Measurements from ENCODE around the gene CYB561D1. TPM values are rescaled to one million over a fixed set of nuclear protein-coding genes. Genes with fewer than 3 reads are reported as not detected.

The CYB561D1 gene
- total RNA-seq, 5 donors from 2014 or later (not counting 1 experiment from before 2014, with no cell fraction given): 23.6 to 42.6 (median 39.5) TPM

- Histone ChIP-seq H3K27ac (ENCODE audit: low read length) (no peak overlapping the region), H3K4me1 (ENCODE audit: control insufficient read depth in 1 of 2, extremely low read depth in 1 of 2, insufficient read depth in 2 of 2, low read length in 2 of 2) (peaks cover 10 to 23% of the 10 kb centered on the region in 2 experiments), H3K27me3 (replicated peaks in 1 of 2; ENCODE audit: control insufficient read depth in 2 of 2, extremely low read depth in 1 of 2, insufficient read depth in 2 of 2, low read length in 1 of 2) (peaks cover 0 to 3% of the 10 kb centered on the region in 2 experiments), H3K36me3 (ENCODE audit: control insufficient read depth in 2 of 2, extremely low read depth in 1 of 2, insufficient read depth in 1 of 2, low read length in 1 of 2) (no peaks in the 10 kb centered on the region), H3K9me3 (no peaks in the 10 kb centered on the region), H3K4me3 (ENCODE audit: control insufficient read depth in 1 of 2, extremely low read depth in 1 of 2, low read length in 1 of 2) (no peak overlapping the region)
- H3K36me3 Mint-ChIP-seq: no peaks in the 10 kb centered on the region
- peaks cover 0 to 5% of the 10 kb centered on the region in 2 donors for H3K27me3 Mint-ChIP-seq
- H3K9me3 Mint-ChIP-seq: no peaks in the 10 kb centered on the region
- no peak overlapping the region for H3K27ac Mint-ChIP-seq
- 86% methylated on average over 8 of the region's 14 CpGs for whole genome bisulfite sequencing (ENCODE audit: insufficient coverage)
- POLR2A ChIA-PET: interaction anchor here in 1 of 2 donors (0.6 kb wide), 1 partner anchor 749 kb away, joined by 8 read pairs; no protein-coding TSS in a partner anchor
- ATAC-seq (replicated peaks in 1 of 4): no peak
- CTCF ChIA-PET: interaction anchor here in 1 of 2 donors (7.8 kb wide), 1 partner anchor 29 kb away, joined by 375 read pairs; the partner anchor contains the start of gene CYB561D1
- H3K4me1 Mint-ChIP-seq: peaks cover 24 to 30% (median 25%) of the 10 kb centered on the region in 3 donors
- no peak overlapping the region for H3K4me3 Mint-ChIP-seq
- DNase-seq: no peak
Observed at GRCh38 chr1:109527098-109527811, 33.4 kb downstream of the CYB561D1 start.

GRCh38 chr1:109527846-109528695, 34.2 kb downstream of the CYB561D1 start:
- Mint-ChIP-seq H3K36me3 (no peaks in the 10 kb centered on the region), H3K4me3 (no peak overlapping the region), H3K4me1 (peaks cover 30 to 38% (median 31%) of the 10 kb centered on the region in 3 donors), H3K27ac (no peak overlapping the region), H3K27me3 (no peaks in the 10 kb centered on the region), H3K9me3 (no peaks in the 10 kb centered on the region)
- Histone ChIP-seq H3K4me1 (ENCODE audit: control insufficient read depth in 1 of 2, extremely low read depth in 1 of 2, insufficient read depth in 2 of 2, low read length in 2 of 2) (peaks cover 10 to 31% of the 10 kb centered on the region in 2 experiments), H3K27me3 (replicated peaks in 1 of 2; ENCODE audit: control insufficient read depth in 2 of 2, extremely low read depth in 1 of 2, insufficient read depth in 2 of 2, low read length in 1 of 2) (peaks cover 0 to 3% of the 10 kb centered on the region in 2 experiments), H3K36me3 (ENCODE audit: control insufficient read depth in 2 of 2, extremely low read depth in 1 of 2, insufficient read depth in 1 of 2, low read length in 1 of 2) (no peaks in the 10 kb centered on the region), H3K4me3 (ENCODE audit: control insufficient read depth in 1 of 2, extremely low read depth in 1 of 2, low read length in 1 of 2) (no peak overlapping the region), H3K9me3 (no peaks in the 10 kb centered on the region), H3K27ac (ENCODE audit: low read length) (no peak overlapping the region)
- ChIA-PET POLR2A (interaction anchor here in 1 of 2 donors (0.5 to 0.6 kb wide), 3 partner anchors 40 to 748 kb away, joined by 3 to 8 read pairs (median 3); no protein-coding TSS in a partner anchor), CTCF (interaction anchor here (7.8 to 9.4 kb wide), 2 partner anchors 30 to 33 kb away, joined by 294 to 375 read pairs; partner anchors contain the start of gene CYB561D1 (in 2 of the 2))
- 86% methylated on average over 9 of the region's 9 CpGs for whole genome bisulfite sequencing (ENCODE audit: insufficient coverage)
- DNase-seq: no peak
- ATAC-seq (replicated peaks in 1 of 4): no peak

- Histone ChIP-seq H3K27ac (ENCODE audit: low read length) (no peak overlapping the region), H3K9me3 (no peaks in the 10 kb centered on the region), H3K4me1 (ENCODE audit: control insufficient read depth in 1 of 2, extremely low read depth in 1 of 2, insufficient read depth in 2 of 2, low read length in 2 of 2) (peaks cover 10 to 31% of the 10 kb centered on the region in 2 experiments), H3K4me3 (ENCODE audit: control insufficient read depth in 1 of 2, extremely low read depth in 1 of 2, low read length in 1 of 2) (no peak overlapping the region), H3K27me3 (replicated peaks in 1 of 2; ENCODE audit: control insufficient read depth in 2 of 2, extremely low read depth in 1 of 2, insufficient read depth in 2 of 2, low read length in 1 of 2) (peaks cover 0 to 3% of the 10 kb centered on the region in 2 experiments), H3K36me3 (ENCODE audit: control insufficient read depth in 2 of 2, extremely low read depth in 1 of 2, insufficient read depth in 1 of 2, low read length in 1 of 2) (no peaks in the 10 kb centered on the region)
- H3K27me3 Mint-ChIP-seq: no peaks in the 10 kb centered on the region
- H3K36me3 Mint-ChIP-seq: no peaks in the 10 kb centered on the region
- H3K4me1 Mint-ChIP-seq: peaks cover 30 to 38% (median 31%) of the 10 kb centered on the region in 3 donors
- CTCF ChIA-PET: interaction anchor here (0.6 to 9.4 kb wide), 6 partner anchors 12 to 341 kb away, joined by 3 to 375 read pairs (median 4); partner anchors contain the start of gene CYB561D1 (in 2 of the 2)
- no peaks in the 10 kb centered on the region for H3K9me3 Mint-ChIP-seq
- H3K4me3 Mint-ChIP-seq: no peak overlapping the region
- POLR2A ChIA-PET: interaction anchor here in 1 of 2 donors (0.5 kb wide), 2 partner anchors 42 to 305 kb away, joined by 3 read pairs; no protein-coding TSS in a partner anchor
- DNase-seq (no peak), ATAC-seq (replicated peaks in 1 of 4) (no peak)
- H3K27ac Mint-ChIP-seq: no peak overlapping the region
- 96% methylated on average over 3 of the region's 3 CpGs for WGBS (ENCODE audit: insufficient coverage)
Observed at GRCh38 chr1:109528712-109529111, 34.8 kb downstream of the CYB561D1 start.

GRCh38 chr1:109529881-109530456, 36.1 kb downstream of the CYB561D1 start:
- CTCF ChIA-PET: interaction anchor here (1.0 to 9.4 kb wide), 6 partner anchors 14 to 35 kb away, joined by 3 to 375 read pairs (median 10); partner anchors contain the start of genes CYB561D1 (in 2 of the 2) and AMIGO1 (in 1 of the 2)
- Histone ChIP-seq H3K27me3 (replicated peaks in 1 of 2; ENCODE audit: control insufficient read depth in 2 of 2, extremely low read depth in 1 of 2, insufficient read depth in 2 of 2, low read length in 1 of 2) (peaks cover 0 to 3% of the 10 kb centered on the region in 2 experiments), H3K36me3 (ENCODE audit: control insufficient read depth in 2 of 2, extremely low read depth in 1 of 2, insufficient read depth in 1 of 2, low read length in 1 of 2) (no peaks in the 10 kb centered on the region), H3K9me3 (no peaks in the 10 kb centered on the region), H3K4me1 (ENCODE audit: control insufficient read depth in 1 of 2, extremely low read depth in 1 of 2, insufficient read depth in 2 of 2, low read length in 2 of 2) (peaks cover 10 to 31% of the 10 kb centered on the region in 2 experiments), H3K27ac (ENCODE audit: low read length) (no peak overlapping the region), H3K4me3 (ENCODE audit: control insufficient read depth in 1 of 2, extremely low read depth in 1 of 2, low read length in 1 of 2) (no peak overlapping the region)
- POLR2A ChIA-PET: interaction anchor here (1.2 to 1.4 kb wide), 2 partner anchors 16 to 28 kb away, joined by 3 read pairs; no protein-coding TSS in a partner anchor
- no peak for DNase-seq
- Mint-ChIP-seq H3K36me3 (no peaks in the 10 kb centered on the region), H3K4me3 (no peak overlapping the region), H3K4me1 (peaks cover 30 to 38% (median 31%) of the 10 kb centered on the region in 3 donors), H3K27me3 (no peaks in the 10 kb centered on the region), H3K9me3 (no peaks in the 10 kb centered on the region), H3K27ac (peak overlapping the region in 1 of 2 donors; percentile 52)
- 89% methylated on average over 6 of the region's 8 CpGs for WGBS (ENCODE audit: insufficient coverage)
- ATAC-seq (replicated peaks in 1 of 4): no peak

GRCh38 chr1:109530457-109531087, 36.7 kb downstream of the CYB561D1 start:
- Mint-ChIP-seq H3K4me1 (peaks cover 30 to 38% (median 31%) of the 10 kb centered on the region in 3 donors), H3K4me3 (peak overlapping the region in 1 of 3 donors; percentile 74), H3K36me3 (no peaks in the 10 kb centered on the region), H3K27me3 (no peaks in the 10 kb centered on the region), H3K9me3 (no peaks in the 10 kb centered on the region), H3K27ac (peak overlapping the region; percentile 64 to 88)
- Histone ChIP-seq H3K4me1 (ENCODE audit: control insufficient read depth in 1 of 2, extremely low read depth in 1 of 2, insufficient read depth in 2 of 2, low read length in 2 of 2) (peaks cover 10 to 31% of the 10 kb centered on the region in 2 experiments), H3K27me3 (replicated peaks in 1 of 2; ENCODE audit: control insufficient read depth in 2 of 2, extremely low read depth in 1 of 2, insufficient read depth in 2 of 2, low read length in 1 of 2) (peaks cover 0 to 5% of the 10 kb centered on the region in 2 experiments), H3K4me3 (ENCODE audit: control insufficient read depth in 1 of 2, extremely low read depth in 1 of 2, low read length in 1 of 2) (no peak overlapping the region), H3K36me3 (ENCODE audit: control insufficient read depth in 2 of 2, extremely low read depth in 1 of 2, insufficient read depth in 1 of 2, low read length in 1 of 2) (no peaks in the 10 kb centered on the region), H3K27ac (ENCODE audit: low read length) (no peak overlapping the region), H3K9me3 (no peaks in the 10 kb centered on the region)
- 89% methylated on average over 13 of the region's 13 CpGs for WGBS (ENCODE audit: insufficient coverage)
- ChIA-PET CTCF (interaction anchor here (1.0 to 9.4 kb wide), 5 partner anchors 15 to 35 kb away, joined by 3 to 375 read pairs (median 15); partner anchors contain the start of genes CYB561D1 (in 2 of the 2) and AMIGO1 (in 1 of the 2)), POLR2A (interaction anchor here (1.2 to 1.4 kb wide), 2 partner anchors 16 to 28 kb away, joined by 3 read pairs; no protein-coding TSS in a partner anchor)
- DNase-seq (no peak), ATAC-seq (replicated peaks in 1 of 4) (no peak)

Data from T-cell (primary cell).